ENCODE data around the gene IFT122.

- TF ChIP-seq CTCF (IDR thresholded peaks at IDR 0.05; ENCODE audit: insufficient read depth, low read depth, low read length) (no peak), EZH2 (IDR thresholded peaks at IDR 0.05; ENCODE audit: insufficient read depth, low read length) (no peak)
Measured at GRCh38 chr3:129474984-129475804, 35.2 kb downstream of the IFT122 start.
